GM18951 (cell line): ENCODE measurements around the gene IKZF4.
"Not testable (repeated sequence)": the region's sequence is repeated elsewhere in the genome, so short reads cannot be mapped to it uniquely, and the experiment has no call there.

Experiments used
- POLR2A ChIP-seq: IDR thresholded peaks from 4 replicates; pipeline ENCODE4 v1.6.1; 2011; ENCODE audit warnings: mild to moderate bottlenecking; ENCODE audit not compliant: insufficient read length, insufficient read depth; ENCODE audit errors: extremely low read depth
- in situ Hi-C: fragments of 300-500 bp; cut with MboI; formaldehyde crosslinking; loops from one replicate; pipeline ENCODE4 v1.12.0; 2022; ENCODE audit warnings: low sequenced_read_pairs, mixed read lengths, inconsistent platforms; ENCODE audit not compliant: unreplicated experiment

Gene IKZF4

GRCh38 chr12:56062996-56063395, 42.2 kb downstream of the IKZF4 start:
- in situ Hi-C loops, result no loop called here
- no peak for TF ChIP-seq POLR2A

GRCh38 chr12:56071648-56072047, 50.8 kb downstream of the IKZF4 start:
- in situ Hi-C loops, result no loop called here

GRCh38 chr12:56074396-56074795, 53.6 kb downstream of the IKZF4 start:
- in situ Hi-C loops, result no loop called here
- no peak for TF ChIP-seq POLR2A

More at GRCh38 chr12:56071648-56072047, 50.8 kb downstream of the IKZF4 start:
- no peak for TF ChIP-seq POLR2A

DNA sequence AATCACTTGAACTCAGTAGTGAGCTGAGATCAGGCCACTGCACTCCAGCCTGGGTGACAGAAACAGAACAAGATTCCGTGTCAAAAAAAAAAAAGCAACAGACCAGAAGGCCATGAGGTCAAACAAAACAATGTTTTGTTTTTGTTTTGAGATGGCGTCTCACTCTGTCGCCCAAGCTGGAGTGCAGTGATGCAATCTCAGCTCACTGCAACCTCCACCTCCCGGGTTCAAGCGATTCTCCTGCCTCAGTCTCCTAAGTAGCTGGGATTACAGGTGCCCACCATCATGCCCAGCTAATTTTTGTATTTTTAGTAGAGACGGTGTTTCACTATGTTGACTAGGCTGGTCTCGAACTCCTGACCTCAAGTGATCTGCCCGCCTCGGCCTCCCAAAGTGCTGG, 57.1 kb downstream of the IKZF4 start:
- in situ Hi-C loops, result not testable (repeated sequence)

GRCh38 chr12:56078427-56078826, 57.6 kb downstream of the IKZF4 start:
- in situ Hi-C loops, result no loop called here
- TF ChIP-seq POLR2A, result no peak

DNA sequence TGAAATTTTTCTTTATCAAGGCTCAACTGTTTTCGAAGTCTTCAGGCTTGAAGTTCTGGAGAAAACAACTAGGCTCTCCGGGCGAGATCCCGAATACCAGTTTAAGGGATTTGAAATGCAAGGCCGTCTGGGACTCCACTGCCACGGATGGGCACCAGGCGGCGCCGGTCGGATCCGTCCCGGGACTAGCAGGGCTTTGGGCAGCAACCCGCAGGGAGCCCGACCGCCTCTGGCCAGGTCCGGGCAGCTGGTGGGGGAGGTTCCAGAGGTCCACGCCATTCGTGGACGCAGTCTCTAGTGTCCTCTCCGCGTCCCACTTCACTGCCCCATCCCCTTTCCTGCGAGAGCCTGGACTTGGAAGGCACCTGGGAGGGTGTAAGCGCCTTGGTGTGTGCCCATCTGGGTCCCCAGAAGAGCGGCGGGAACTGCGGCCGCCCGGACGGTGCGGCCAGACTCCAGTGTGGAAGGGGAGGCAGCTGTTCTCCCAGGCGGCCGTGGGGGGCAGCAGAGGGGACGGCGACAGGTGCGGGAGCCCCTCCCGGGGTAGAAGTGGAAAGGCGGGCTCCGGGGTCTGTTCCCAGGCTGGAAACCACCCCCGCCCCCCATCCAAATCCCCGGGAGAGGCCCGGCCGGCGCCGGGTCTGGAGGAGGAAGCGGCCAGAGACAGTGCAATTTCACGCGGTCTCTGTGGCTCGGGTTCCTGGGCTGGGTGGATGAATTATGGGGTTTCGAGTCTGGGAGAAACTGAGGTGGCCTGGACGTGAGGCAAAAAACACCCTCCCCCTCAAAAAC, 58.3 kb downstream of the IKZF4 start:
- no peak for TF ChIP-seq POLR2A
- in situ Hi-C loops, result no loop called here

DNA sequence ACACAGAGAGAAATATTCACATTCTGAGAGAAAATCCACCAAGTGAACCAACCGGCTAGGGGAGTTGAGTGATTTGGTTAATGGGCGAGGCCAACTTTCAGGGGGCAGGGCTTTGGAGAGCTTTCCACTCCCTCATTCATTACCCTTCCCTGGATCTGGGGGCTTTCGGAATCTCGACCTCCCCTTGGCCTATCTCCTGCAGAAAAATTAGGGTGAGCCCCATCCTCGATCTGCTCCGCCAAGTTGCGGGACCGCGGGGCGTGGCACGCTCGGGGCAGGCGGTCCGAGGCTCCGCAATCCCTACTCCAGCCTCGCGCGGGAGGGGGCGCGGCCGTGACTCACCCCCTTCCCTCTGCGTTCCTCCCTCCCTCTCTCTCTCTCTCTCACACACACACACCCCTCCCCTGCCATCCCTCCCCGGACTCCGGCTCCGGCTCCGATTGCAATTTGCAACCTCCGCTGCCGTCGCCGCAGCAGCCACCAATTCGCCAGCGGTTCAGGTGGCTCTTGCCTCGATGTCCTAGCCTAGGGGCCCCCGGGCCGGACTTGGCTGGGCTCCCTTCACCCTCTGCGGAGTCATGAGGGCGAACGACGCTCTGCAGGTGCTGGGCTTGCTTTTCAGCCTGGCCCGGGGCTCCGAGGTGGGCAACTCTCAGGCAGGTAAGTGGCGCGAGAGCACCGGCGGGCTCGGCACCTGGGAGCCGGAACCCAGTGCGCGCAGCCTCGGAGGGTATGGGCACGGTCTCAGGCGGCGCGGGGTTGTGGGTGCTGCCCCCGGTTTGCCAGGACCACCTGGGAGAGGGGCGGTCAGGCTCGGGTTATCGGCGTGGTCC, 59.1 kb downstream of the IKZF4 start, which contains the start of gene ERBB3:
Gene ERBB3, plus strand, starts transcription at position 443 of the 833 bp plus-strand sequence. Its CDS starts 136 bp downstream, at position 579.
- in situ Hi-C loops, result no loop called here
- TF ChIP-seq POLR2A, result no peak

DNA sequence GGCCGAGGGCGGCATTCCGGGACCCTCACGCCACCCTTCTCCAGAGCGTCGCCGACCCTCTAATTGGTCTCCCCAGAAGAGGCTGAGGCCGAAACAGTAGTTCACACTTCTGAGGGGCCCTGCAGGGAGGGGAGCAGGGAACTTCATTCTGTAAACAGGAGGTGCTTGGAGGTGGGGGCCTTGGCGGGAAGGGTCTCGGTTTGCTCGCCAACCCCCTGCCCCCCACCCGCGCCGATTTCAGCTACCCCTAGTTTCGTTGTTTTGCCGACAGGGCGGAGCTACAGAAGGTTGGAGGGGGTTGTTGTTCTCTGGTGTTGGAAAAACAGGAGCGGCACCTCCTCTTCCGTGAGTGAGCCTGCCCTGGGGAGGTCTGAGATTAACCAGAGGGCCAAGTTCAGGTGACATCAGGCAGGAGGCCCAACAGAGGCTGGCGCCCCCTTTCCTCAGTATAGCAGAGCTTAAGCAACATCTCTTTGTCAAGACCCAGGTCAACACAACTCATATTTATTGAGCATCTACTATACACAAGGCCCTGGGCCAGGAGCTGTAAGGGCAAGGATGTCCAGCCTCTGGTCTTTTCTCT, 59.8 kb downstream of the IKZF4 start:
- in situ Hi-C loops, result no loop called here
- no peak for TF ChIP-seq POLR2A

GRCh38 chr12:56081393-56082347, 60.8 kb downstream of the IKZF4 start:
- in situ Hi-C loops, result no loop called here
- no peak for TF ChIP-seq POLR2A

- in situ Hi-C loops, result no loop called here
Observed at GRCh38 chr12:56082382-56082781, 61.5 kb downstream of the IKZF4 start.

DNA sequence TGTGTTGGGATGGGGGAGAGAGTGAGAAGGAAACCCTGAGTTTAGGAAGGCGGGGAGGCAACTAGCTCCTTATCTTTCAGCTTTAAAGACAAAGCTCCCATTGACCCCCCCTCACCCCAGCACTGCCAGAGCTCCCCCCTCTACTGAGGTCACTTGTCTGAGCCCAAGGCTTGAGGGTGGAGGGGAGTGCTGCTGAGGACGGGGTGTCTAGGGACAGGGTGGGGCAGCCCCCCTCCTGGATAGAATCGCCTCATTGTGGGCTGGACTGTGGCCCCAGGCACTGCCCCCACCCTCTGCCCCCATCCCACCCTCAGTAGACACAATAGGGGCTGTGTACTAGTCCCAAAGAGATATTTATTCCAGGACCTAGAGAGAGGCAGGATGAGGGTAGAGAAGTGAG, 62.1 kb downstream of the IKZF4 start:
- TF ChIP-seq POLR2A, result no peak
- in situ Hi-C loops, result no loop called here

More at GRCh38 chr12:56082382-56082781, 61.5 kb downstream of the IKZF4 start:
- no peak for TF ChIP-seq POLR2A

DNA sequence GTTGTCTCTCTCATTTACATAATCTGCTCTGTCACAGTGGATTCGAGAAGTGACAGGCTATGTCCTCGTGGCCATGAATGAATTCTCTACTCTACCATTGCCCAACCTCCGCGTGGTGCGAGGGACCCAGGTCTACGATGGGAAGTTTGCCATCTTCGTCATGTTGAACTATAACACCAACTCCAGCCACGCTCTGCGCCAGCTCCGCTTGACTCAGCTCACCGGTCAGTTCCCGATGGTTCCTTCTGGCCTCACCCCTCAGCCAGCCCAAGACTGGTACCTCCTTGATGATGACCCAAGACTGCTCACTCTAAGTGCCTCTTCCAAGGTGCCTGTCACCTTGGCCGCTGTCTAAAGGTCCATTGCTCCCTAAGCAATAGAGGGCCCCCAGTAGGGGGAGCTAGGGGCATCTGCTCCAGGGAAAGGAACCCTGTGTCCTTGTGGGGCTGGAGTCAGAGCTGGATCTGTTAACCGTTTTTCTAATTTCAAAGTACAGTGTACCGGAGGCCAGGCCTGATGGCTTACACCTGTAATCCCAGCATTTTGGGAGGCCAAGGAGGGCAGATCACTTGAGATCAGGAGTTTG, 64.2 kb downstream of the IKZF4 start:
- in situ Hi-C loops, result no loop called here

More for the DNA sequence above, 64.2 kb downstream of the IKZF4 start:
- TF ChIP-seq POLR2A, result no peak
